Measurements from ENCODE around the gene DSCAM.

The DSCAM gene

DNA sequence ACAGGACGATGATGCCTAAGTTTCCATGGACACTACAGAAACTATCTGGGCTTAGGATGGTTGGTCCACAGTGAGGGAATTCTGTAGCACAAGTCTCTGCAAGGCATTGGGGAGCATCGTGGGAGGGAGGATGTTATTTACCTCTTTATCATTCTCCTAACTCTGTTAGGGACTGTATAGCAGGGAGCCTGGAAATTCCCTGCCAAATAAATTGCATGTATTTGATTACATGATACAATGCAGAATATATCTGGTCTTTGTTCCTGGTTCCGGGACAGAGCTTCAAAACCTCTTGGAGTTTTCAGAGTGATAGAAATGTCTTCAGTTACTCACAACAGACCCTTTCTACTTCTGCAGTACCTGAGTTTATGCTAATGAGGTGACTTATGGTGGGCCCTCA is 593.8 kb downstream of the DSCAM start:
- no peak for DNase-seq (ENCODE audit: extremely low read depth, low read depth)
- H3K4me3 ChIP-seq (replicated peaks; ENCODE audit: low read depth, low read length), result no peak overlapping the region
- TF ChIP-seq, protein P1, sequence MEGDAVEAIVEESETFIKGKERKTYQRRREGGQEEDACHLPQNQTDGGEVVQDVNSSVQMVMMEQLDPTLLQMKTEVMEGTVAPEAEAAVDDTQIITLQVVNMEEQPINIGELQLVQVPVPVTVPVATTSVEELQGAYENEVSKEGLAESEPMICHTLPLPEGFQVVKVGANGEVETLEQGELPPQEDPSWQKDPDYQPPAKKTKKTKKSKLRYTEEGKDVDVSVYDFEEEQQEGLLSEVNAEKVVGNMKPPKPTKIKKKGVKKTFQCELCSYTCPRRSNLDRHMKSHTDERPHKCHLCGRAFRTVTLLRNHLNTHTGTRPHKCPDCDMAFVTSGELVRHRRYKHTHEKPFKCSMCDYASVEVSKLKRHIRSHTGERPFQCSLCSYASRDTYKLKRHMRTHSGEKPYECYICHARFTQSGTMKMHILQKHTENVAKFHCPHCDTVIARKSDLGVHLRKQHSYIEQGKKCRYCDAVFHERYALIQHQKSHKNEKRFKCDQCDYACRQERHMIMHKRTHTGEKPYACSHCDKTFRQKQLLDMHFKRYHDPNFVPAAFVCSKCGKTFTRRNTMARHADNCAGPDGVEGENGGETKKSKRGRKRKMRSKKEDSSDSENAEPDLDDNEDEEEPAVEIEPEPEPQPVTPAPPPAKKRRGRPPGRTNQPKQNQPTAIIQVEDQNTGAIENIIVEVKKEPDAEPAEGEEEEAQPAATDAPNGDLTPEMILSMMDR (IDR thresholded peaks at IDR 0.05; ENCODE audit: low read depth, low read length, missing control alignments), result no peak

DNA sequence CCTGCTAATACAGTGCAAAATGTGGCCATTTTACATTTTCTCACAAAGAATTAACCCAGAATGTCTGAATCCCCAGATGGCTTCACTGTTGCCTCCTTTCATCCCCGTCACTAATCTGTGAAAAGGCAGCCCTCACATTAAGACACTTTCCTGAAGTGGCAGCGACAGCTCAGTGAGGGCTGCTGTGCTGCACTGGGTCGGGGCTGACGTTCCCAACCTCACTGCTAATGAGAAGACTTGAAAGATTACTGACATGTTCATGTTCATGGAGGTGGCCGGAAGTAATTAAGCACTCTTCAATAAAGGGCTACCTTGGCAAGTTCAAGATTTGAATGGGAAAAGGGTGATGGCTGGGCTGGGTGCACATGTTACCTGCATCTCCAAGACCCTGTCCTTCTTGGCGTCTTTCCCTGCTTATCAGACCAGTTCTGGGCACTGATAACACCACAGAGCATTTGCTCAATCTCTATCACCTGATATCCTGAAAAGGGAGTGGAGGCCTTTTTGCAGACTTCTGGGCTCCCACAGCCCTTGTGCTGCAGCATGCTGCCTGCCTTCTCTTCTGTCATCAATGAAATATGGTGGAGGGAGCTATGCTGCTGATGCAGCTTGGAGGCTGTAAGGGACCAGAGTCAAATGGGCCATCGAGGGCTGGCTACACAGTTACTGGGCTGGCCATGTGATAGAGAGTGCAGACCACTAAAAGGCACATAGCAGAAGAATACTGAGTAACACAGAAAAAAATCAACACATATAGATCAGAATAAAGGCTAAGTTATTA is 596.3 kb downstream of the DSCAM start:
- H3K4me3 ChIP-seq (replicated peaks; ENCODE audit: low read depth, low read length), result no peak overlapping the region
- TF ChIP-seq, protein P1 (IDR thresholded peaks at IDR 0.05; ENCODE audit: low read depth, low read length, missing control alignments), result no peak
- DNase-seq (ENCODE audit: extremely low read depth, low read depth), result no peak

DNA sequence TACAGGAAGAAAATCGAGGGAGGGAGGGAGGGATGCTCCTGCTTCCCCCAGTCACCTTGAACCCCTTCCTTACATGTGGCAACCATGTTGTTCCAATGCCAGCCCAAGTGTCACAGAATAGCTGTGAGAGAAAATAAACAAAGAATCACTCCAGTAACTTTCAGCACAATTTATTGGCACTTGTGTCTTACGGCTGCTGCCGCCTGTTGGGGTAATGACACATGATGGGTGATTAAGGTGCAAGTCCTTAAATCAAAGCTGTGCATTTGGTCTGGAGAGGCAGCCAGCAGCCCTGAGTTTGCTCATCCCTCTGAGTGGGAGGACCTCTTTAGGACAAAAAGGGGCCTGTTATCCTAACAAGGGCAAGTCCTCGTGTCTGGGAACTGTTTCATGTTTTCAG is 602.0 kb downstream of the DSCAM start:
- TF ChIP-seq, protein P1 (IDR thresholded peaks at IDR 0.05; ENCODE audit: low read depth, low read length, missing control alignments), result no peak
- no peak overlapping the region for H3K4me3 ChIP-seq (replicated peaks; ENCODE audit: low read depth, low read length)

DNA sequence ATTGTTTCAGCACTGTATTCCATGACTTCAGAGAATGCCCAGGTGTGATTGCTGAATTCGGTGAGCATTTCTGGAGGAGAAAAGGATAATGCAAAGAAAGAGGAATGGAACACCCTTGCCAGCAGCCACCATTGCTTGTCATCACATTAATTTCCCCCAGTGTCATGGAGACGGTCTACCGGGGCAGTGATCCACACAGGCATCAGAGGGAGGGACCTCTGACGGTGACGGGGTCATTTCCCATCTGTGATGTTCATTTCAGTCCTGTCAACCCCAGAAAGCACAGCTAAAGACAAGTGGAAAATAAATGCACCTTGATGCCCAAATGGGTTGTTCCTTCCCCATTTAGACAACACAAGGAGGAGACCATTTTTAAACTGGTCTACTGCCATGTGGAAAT is 603.3 kb downstream of the DSCAM start:
- DNase-seq (ENCODE audit: extremely low read depth, low read depth), result no peak
- TF ChIP-seq, protein P1 (IDR thresholded peaks at IDR 0.05; ENCODE audit: low read depth, low read length, missing control alignments), result no peak
- no peak overlapping the region for H3K4me3 ChIP-seq (replicated peaks; ENCODE audit: low read depth, low read length)

More for the DNA sequence above, 602.0 kb downstream of the DSCAM start:
- no peak for DNase-seq (ENCODE audit: extremely low read depth, low read depth)

DNA sequence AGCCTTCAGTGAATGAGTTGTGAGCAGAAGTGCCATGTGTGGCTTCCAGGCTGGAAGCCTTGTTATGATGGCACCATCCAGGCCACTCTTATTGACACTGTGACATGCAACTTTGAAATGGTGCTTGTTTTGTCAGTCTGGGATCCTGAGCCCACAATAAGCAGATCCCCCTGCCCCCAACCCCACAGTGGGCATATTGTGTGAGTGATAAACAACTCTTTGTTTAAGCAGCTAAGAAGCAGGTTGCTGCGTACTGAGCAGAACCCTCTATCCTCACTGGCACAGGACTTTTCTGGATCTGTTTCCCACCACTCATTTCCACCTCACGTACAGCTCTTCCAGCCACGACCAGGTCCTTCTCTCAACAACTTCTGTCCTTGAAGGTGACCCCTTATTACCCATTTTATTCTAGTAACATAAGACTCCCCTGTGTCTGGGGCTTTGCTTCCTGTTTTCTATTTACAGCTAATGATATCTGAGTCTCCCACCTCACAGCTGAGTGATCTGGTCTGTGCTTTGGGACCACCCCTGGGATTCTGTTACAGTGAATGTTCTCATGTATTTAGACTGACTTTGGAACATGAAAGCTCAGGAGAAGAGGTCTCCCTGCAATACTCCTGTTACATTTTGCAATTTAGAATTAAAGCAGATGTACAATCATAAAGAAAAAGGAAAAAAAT is 604.2 kb downstream of the DSCAM start:
- TF ChIP-seq, protein P1 (IDR thresholded peaks at IDR 0.05; ENCODE audit: low read depth, low read length, missing control alignments), result no peak
- no peak for DNase-seq (ENCODE audit: extremely low read depth, low read depth)
- no peak overlapping the region for H3K4me3 ChIP-seq (replicated peaks; ENCODE audit: low read depth, low read length)

DNA sequence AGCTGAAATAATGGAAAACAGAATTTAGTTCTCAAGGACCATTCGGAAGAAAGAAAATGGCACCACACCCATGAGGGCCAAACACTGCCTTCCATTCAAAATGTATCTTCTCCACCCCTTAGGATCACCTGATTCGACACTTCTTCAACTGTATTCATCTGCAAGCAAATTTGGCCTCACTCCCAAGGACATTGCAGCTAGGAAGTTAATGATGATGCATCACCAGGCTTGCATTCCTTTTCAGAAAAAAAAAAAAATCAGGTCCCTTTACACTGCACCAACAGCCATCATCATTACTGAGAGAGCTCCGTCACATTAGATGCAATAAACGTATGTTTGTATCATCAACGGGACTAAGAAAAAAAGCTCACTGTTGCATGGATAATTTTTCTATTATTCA is 611.4 kb downstream of the DSCAM start:
- TF ChIP-seq, protein P1 (IDR thresholded peaks at IDR 0.05; ENCODE audit: low read depth, low read length, missing control alignments), result no peak
- DNase-seq (ENCODE audit: extremely low read depth, low read depth), result no peak
- H3K4me3 ChIP-seq (replicated peaks; ENCODE audit: low read depth, low read length), result no peak overlapping the region
